ENCODE measurements around the gene ACD.

Gene ACD

GRCh38 chr16:67647681-67648080 is 12.4 kb downstream of the ACD start:
- no peak for DNase-seq (ENCODE audit: low read depth)

- no peak for DNase-seq (ENCODE audit: low read depth)
These were observed 12.9 kb downstream of the ACD start for GRCh38 chr16:67647111-67647651.

- DNase-seq (ENCODE audit: low read depth), result no peak
These were observed 14.5 kb downstream of the ACD start for GRCh38 chr16:67645397-67646121.

GRCh38 chr16:67644038-67644437 is 16.0 kb downstream of the ACD start:
- no peak for DNase-seq (ENCODE audit: low read depth)

GRCh38 chr16:67641779-67642708 is 18.0 kb downstream of the ACD start:
- no peak for DNase-seq (ENCODE audit: low read depth)

- no peak for DNase-seq (ENCODE audit: low read depth)
These were observed 22.4 kb downstream of the ACD start for GRCh38 chr16:67637625-67638024.

GRCh38 chr16:67636713-67637112 is 23.3 kb downstream of the ACD start:
- DNase-seq (ENCODE audit: low read depth), result no peak

- DNase-seq (ENCODE audit: low read depth), result no peak
These were observed 27.5 kb downstream of the ACD start for GRCh38 chr16:67632415-67633172.

- no peak for DNase-seq (ENCODE audit: low read depth)
These were observed 31.8 kb downstream of the ACD start for GRCh38 chr16:67628216-67628615.

GRCh38 chr16:67613808-67614207 is 46.3 kb downstream of the ACD start:
- DNase-seq (ENCODE audit: low read depth), result no peak

GRCh38 chr16:67608364-67608763 is 51.7 kb downstream of the ACD start:
- no peak for DNase-seq (ENCODE audit: low read depth)
